ENCODE data around the gene PKHD1. TPM values are rescaled to one million over a fixed set of nuclear protein-coding genes. Genes with fewer than 3 reads are reported as not detected.

Gene PKHD1
- total RNA-seq, 1 experiment from 2014 or later = not detected

DNA sequence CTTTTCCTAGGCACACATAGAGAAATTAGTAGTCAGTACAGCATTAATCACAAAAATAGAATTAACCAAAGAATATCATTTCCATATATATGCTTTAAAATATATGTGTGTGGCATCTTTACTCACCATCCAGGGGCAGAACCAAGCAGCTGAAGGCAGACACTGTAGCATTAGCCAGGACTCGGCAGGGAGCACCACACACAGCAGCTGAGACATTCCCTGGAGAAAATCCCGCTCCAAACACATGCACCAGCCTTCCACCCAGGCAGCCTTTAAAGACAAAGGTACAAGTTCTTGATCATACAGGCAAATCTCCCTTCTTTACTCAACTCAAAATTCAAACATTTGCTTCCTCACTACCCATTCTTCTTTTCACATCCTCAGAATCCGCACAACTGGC, 64.7 kb downstream of the PKHD1 start:
- no peaks in the 10 kb centered on the region; the same call in none of the 2 replicates for H3K27me3 ChIP-seq (ENCODE audit: control insufficient read depth, insufficient read depth, low read length)
- H3K36me3 ChIP-seq (ENCODE audit: control insufficient read depth, insufficient read depth, low read length) = no peaks in the 10 kb centered on the region
- no TSS peak for BruUV-seq (replicated peaks)
- H3K9me3 ChIP-seq (ENCODE audit: control insufficient read depth, insufficient read depth, low read depth, low read length) = no peaks in the 10 kb centered on the region
- no peaks in the 10 kb centered on the region for H3K4me1 ChIP-seq (ENCODE audit: control insufficient read depth, insufficient read depth, low read length)
- TF ChIP-seq, protein P1, sequence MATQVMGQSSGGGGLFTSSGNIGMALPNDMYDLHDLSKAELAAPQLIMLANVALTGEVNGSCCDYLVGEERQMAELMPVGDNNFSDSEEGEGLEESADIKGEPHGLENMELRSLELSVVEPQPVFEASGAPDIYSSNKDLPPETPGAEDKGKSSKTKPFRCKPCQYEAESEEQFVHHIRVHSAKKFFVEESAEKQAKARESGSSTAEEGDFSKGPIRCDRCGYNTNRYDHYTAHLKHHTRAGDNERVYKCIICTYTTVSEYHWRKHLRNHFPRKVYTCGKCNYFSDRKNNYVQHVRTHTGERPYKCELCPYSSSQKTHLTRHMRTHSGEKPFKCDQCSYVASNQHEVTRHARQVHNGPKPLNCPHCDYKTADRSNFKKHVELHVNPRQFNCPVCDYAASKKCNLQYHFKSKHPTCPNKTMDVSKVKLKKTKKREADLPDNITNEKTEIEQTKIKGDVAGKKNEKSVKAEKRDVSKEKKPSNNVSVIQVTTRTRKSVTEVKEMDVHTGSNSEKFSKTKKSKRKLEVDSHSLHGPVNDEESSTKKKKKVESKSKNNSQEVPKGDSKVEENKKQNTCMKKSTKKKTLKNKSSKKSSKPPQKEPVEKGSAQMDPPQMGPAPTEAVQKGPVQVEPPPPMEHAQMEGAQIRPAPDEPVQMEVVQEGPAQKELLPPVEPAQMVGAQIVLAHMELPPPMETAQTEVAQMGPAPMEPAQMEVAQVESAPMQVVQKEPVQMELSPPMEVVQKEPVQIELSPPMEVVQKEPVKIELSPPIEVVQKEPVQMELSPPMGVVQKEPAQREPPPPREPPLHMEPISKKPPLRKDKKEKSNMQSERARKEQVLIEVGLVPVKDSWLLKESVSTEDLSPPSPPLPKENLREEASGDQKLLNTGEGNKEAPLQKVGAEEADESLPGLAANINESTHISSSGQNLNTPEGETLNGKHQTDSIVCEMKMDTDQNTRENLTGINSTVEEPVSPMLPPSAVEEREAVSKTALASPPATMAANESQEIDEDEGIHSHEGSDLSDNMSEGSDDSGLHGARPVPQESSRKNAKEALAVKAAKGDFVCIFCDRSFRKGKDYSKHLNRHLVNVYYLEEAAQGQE (IDR thresholded peaks at IDR 0.05; ENCODE audit: insufficient read depth in 1 of 2, low read depth in 2 of 2, low read length in 1 of 2) = no peak
- TF ChIP-seq, protein P2, sequence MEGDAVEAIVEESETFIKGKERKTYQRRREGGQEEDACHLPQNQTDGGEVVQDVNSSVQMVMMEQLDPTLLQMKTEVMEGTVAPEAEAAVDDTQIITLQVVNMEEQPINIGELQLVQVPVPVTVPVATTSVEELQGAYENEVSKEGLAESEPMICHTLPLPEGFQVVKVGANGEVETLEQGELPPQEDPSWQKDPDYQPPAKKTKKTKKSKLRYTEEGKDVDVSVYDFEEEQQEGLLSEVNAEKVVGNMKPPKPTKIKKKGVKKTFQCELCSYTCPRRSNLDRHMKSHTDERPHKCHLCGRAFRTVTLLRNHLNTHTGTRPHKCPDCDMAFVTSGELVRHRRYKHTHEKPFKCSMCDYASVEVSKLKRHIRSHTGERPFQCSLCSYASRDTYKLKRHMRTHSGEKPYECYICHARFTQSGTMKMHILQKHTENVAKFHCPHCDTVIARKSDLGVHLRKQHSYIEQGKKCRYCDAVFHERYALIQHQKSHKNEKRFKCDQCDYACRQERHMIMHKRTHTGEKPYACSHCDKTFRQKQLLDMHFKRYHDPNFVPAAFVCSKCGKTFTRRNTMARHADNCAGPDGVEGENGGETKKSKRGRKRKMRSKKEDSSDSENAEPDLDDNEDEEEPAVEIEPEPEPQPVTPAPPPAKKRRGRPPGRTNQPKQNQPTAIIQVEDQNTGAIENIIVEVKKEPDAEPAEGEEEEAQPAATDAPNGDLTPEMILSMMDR (IDR thresholded peaks at IDR 0.05) = no peak
- no peak for TF ChIP-seq SIN3A (IDR thresholded peaks at IDR 0.05; ENCODE audit: borderline replicate concordance, insufficient read depth, low read depth, low read length)
- no peak for TF ChIP-seq POLR2AphosphoS5 (IDR thresholded peaks at IDR 0.05; ENCODE audit: low read depth, low read length)
- TF ChIP-seq TCF7L2 (IDR thresholded peaks at IDR 0.05; ENCODE audit: low read depth, low read length) = no peak
- no peak overlapping the region for H3K4me3 ChIP-seq (ENCODE audit: low read depth in 2 of 2, low read length in 2 of 2)
- DNase-seq (ENCODE audit: low read depth, low spot score) = no peak
- ATAC-seq = no peak
- H3K27ac ChIP-seq (ENCODE audit: low read length) = no peak overlapping the region
- ChIA-PET POLR2A (no interaction called here), CTCF (no interaction called here)
- intact Hi-C loops (cut with micrococcal nuclease; ENCODE audit: unreplicated experiment) = loop anchor here (5.0 kb wide), 1 partner anchor 1205 kb away; the partner anchor contains the start of gene TFAP2B
- in situ Hi-C loops (cut with HindIII; ENCODE audit: low pct_unique_long_range_greater_than_20kb, low sequenced_read_pairs) = no loop called here

DNA sequence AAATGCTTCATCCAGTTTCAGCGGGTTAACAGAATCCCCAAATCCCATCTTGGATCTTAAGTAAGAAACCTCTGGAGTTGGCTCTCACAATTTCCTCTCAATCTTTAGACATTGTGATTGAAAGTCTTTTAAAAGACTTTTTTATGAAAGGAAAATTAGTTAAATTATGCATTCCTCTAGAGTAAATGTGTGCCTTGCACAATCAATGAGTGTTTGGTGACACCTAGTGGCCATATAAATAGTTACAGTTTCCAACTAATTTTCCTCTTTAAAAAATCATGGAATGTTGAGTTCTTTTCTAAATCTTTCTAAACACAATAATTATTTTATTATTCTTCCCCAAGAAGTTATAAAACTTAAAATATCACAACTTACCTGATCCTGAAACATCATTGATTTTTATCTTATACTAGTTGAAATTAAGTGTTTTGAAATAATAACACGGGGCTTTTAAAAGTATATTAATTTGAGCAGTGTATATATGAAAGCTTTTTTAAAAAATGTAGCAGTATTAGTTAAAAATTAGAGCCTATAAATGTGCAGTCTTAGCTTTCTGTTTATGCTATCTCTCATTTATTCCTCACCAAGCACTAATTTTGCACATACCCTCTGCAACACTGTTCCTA, 66.4 kb downstream of the PKHD1 start:
- no peak for ATAC-seq
- no peak for DNase-seq (ENCODE audit: low read depth, low spot score)
- TF ChIP-seq, protein P1 (IDR thresholded peaks at IDR 0.05; ENCODE audit: insufficient read depth in 1 of 2, low read depth in 2 of 2, low read length in 1 of 2) = no peak
- TF ChIP-seq, protein P2 (IDR thresholded peaks at IDR 0.05) = peak; percentile 59; the same call in 1 of the 2 replicates
- Histone ChIP-seq H3K4me1 (ENCODE audit: control insufficient read depth, insufficient read depth, low read length) (no peaks in the 10 kb centered on the region), H3K27ac (ENCODE audit: low read length) (no peak overlapping the region), H3K9me3 (ENCODE audit: control insufficient read depth, insufficient read depth, low read depth, low read length) (no peaks in the 10 kb centered on the region), H3K27me3 (ENCODE audit: control insufficient read depth, insufficient read depth, low read length) (no peaks in the 10 kb centered on the region; the same call in none of the 2 replicates), H3K36me3 (ENCODE audit: control insufficient read depth, insufficient read depth, low read length) (no peaks in the 10 kb centered on the region), H3K4me3 (ENCODE audit: low read depth in 2 of 2, low read length in 2 of 2) (no peak overlapping the region)
- CTCF ChIA-PET = interaction anchor here (0.7 kb wide), 1 partner anchor 8 kb away, joined by 5 read pairs; no protein-coding TSS in a partner anchor
- POLR2A ChIA-PET = no interaction called here
- intact Hi-C loops (cut with micrococcal nuclease; ENCODE audit: unreplicated experiment) (loop anchor here (2.0 to 5.0 kb wide), 2 partner anchors 166 to 1204 kb away; partner anchors contain the start of gene TFAP2B), in situ Hi-C loops (cut with HindIII; ENCODE audit: low pct_unique_long_range_greater_than_20kb, low sequenced_read_pairs) (no loop called here)
- BruUV-seq (replicated peaks) = no TSS peak
